ENCODE data around the gene MMEL1.
A peak's percentile ranks its signal among the peaks of the same experiment; 100 is the strongest.
"Not testable (repeated sequence)": the region's sequence is repeated elsewhere in the genome, so short reads cannot be mapped to it uniquely, and the experiment has no call there.

The MMEL1 gene

GRCh38 chr1:2588661-2589430, 44.0 kb downstream of the MMEL1 start:
- DNase-seq: peak; percentile 51

- DNase-seq: no peak
Observed at GRCh38 chr1:2587860-2588571, 44.8 kb downstream of the MMEL1 start.

- DNase-seq: no peak
Observed at GRCh38 chr1:2587071-2587859, 45.6 kb downstream of the MMEL1 start.

GRCh38 chr1:2586154-2587070, 46.4 kb downstream of the MMEL1 start, which contains the start of gene PRXL2B:
TSS of gene PRXL2B (plus strand) at chr1:2586777. CDS start at chr1:2586886, 109 bp downstream.
- peak; percentile 99 for DNase-seq

- DNase-seq: peak; percentile 57
Observed at GRCh38 chr1:2585318-2586092, 47.3 kb downstream of the MMEL1 start.

GRCh38 chr1:2584686-2585317, 48.0 kb downstream of the MMEL1 start:
- DNase-seq: no peak

GRCh38 chr1:2583871-2584351, 48.9 kb downstream of the MMEL1 start:
- DNase-seq: peak; percentile 73

GRCh38 chr1:2583331-2583791, 49.5 kb downstream of the MMEL1 start:
- no peak for DNase-seq

GRCh38 chr1:2582391-2582790, 50.4 kb downstream of the MMEL1 start:
- DNase-seq: no peak

- no peak for DNase-seq
Observed at GRCh38 chr1:2580691-2581090, 52.1 kb downstream of the MMEL1 start.

- DNase-seq: no peak
Observed at GRCh38 chr1:2578758-2579118, 54.1 kb downstream of the MMEL1 start.

- not testable (repeated sequence) for DNase-seq
Observed at GRCh38 chr1:2577565-2578075, 55.2 kb downstream of the MMEL1 start.

- no peak for DNase-seq
Observed at GRCh38 chr1:2575801-2576663, 56.8 kb downstream of the MMEL1 start.

GRCh38 chr1:2574350-2574749, 58.5 kb downstream of the MMEL1 start:
- no peak for DNase-seq

GRCh38 chr1:2573250-2573920, 59.4 kb downstream of the MMEL1 start:
- DNase-seq: no peak

- no peak for DNase-seq
Observed at GRCh38 chr1:2571348-2571747, 61.5 kb downstream of the MMEL1 start.

- DNase-seq: no peak
Observed at GRCh38 chr1:2570332-2570731, 62.5 kb downstream of the MMEL1 start.

- not testable (repeated sequence) for DNase-seq
Observed at GRCh38 chr1:2569703-2570102, 63.1 kb downstream of the MMEL1 start.

GRCh38 chr1:2569060-2569459, 63.8 kb downstream of the MMEL1 start:
- DNase-seq: no peak
